IMR-90 (cell line): ENCODE measurements around the gene KANSL1L.

Source experiments
- CTCF ChIP-seq: conservative IDR thresholded peaks from 2 replicates; pipeline ENCODE4 v1.5.1; 2012; ENCODE audit warnings: mild to moderate bottlenecking, low read depth, low read length, improper control_type of control experiment
- POLR2A ChIP-seq: IDR thresholded peaks from 2 replicates; pipeline ENCODE4 v1.6.1; 2012; ENCODE audit warnings: mild to moderate bottlenecking, low read depth, low read length
- RAD21 ChIP-seq: IDR thresholded peaks from 2 replicates; pipeline ENCODE4 v1.6.1; 2012; ENCODE audit warnings: low read length, improper control_type of control experiment
- RFX5 ChIP-seq: IDR thresholded peaks from 2 replicates; pipeline ENCODE4 v1.8.0; 2012; ENCODE audit warnings: low read depth, mild to moderate bottlenecking, low read length, moderate library complexity

- TF ChIP-seq RAD21: no peak
- no peak for TF ChIP-seq CTCF
- TF ChIP-seq POLR2A: no peak
- no peak for TF ChIP-seq RFX5
Observed at GRCh38 chr2:210049831-210050230, 121.4 kb downstream of the KANSL1L start.
